ENCODE results near the gene CCDC106.
A peak's percentile ranks its signal among the peaks of the same experiment; 100 is the strongest.

Gene CCDC106

GRCh38 chr19:55601084-55601483 is 46.9 kb upstream of the CCDC106 start:
- CTCF ChIA-PET, result interaction anchor here (0.9 to 2.9 kb wide), 2 partner anchors 97 to 134 kb away, joined by 3 to 8 read pairs; no protein-coding TSS in a partner anchor
- Histone ChIP-seq H3K4me1 (ENCODE audit: control insufficient read depth, insufficient read depth, low read length) (peaks cover 3% of the 10 kb centered on the region; the same call in 1 of the 2 replicates), H3K9me3 (ENCODE audit: control insufficient read depth, insufficient read depth, low read depth, low read length) (no peaks in the 10 kb centered on the region), H3K4me3 (ENCODE audit: low read depth, low read length) (peak overlapping the region; percentile 97), H3K36me3 (ENCODE audit: control insufficient read depth in 2 of 2, insufficient read depth in 1 of 2, low read length in 2 of 2) (peaks cover 10 to 13% of the 10 kb centered on the region in 2 experiments; a peak in 2 of 3 replicates), H3K27ac (ENCODE audit: extremely low read depth, low read depth, low read length) (peak overlapping the region; percentile 66)
- POLR2A ChIA-PET, result interaction anchor here (0.5 to 3.8 kb wide), 4 partner anchors 25 to 341 kb away, joined by 3 to 34 read pairs (median 10); partner anchors contain the start of genes KMT5C, ZNF628 and ZNF784
- TF ChIP-seq, protein P1, sequence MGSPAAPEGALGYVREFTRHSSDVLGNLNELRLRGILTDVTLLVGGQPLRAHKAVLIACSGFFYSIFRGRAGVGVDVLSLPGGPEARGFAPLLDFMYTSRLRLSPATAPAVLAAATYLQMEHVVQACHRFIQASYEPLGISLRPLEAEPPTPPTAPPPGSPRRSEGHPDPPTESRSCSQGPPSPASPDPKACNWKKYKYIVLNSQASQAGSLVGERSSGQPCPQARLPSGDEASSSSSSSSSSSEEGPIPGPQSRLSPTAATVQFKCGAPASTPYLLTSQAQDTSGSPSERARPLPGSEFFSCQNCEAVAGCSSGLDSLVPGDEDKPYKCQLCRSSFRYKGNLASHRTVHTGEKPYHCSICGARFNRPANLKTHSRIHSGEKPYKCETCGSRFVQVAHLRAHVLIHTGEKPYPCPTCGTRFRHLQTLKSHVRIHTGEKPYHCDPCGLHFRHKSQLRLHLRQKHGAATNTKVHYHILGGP (tag by site-specific recombination; IDR thresholded peaks at IDR 0.05), result no peak
- TF ChIP-seq ZNF248 (tag by site-specific recombination; IDR thresholded peaks at IDR 0.05) (no peak), ZNF24 (tag by site-specific recombination; IDR thresholded peaks at IDR 0.05) (no peak), ZNF514 (tag by site-specific recombination; IDR thresholded peaks at IDR 0.05) (no peak), ZNF394 (tag by site-specific recombination; IDR thresholded peaks at IDR 0.05; ENCODE audit: borderline replicate concordance) (no peak), ZNF10 (tag by site-specific recombination; IDR thresholded peaks at IDR 0.05) (no peak), ZNF837 (tag by site-specific recombination; IDR thresholded peaks at IDR 0.05) (no peak), ZNF76 (tag by site-specific recombination; IDR thresholded peaks at IDR 0.05; ENCODE audit: borderline replicate concordance, low read depth) (no peak), ZNF311 (tag by site-specific recombination; IDR thresholded peaks at IDR 0.05; ENCODE audit: borderline replicate concordance) (no peak), ZNF791 (tag by site-specific recombination; IDR thresholded peaks at IDR 0.05) (no peak), PRDM2 (tag by site-specific recombination; IDR thresholded peaks at IDR 0.05; ENCODE audit: borderline replicate concordance) (no peak), HOXD13 (CRISPR knock-in tag; IDR thresholded peaks at IDR 0.05; ENCODE audit: borderline replicate concordance) (no peak), ZSCAN16 (tag by site-specific recombination; IDR thresholded peaks at IDR 0.05) (no peak), ZNF16 (tag by site-specific recombination; IDR thresholded peaks at IDR 0.05; ENCODE audit: low read depth) (no peak), ZNF830 (tag by site-specific recombination; IDR thresholded peaks at IDR 0.05; ENCODE audit: low read depth) (no peak), PRDM10 (tag by site-specific recombination; IDR thresholded peaks at IDR 0.05) (no peak), ZNF747 (tag by site-specific recombination; IDR thresholded peaks at IDR 0.05) (no peak), ZNF792 (tag by site-specific recombination; IDR thresholded peaks at IDR 0.05) (no peak)
- TF ChIP-seq, protein P2, sequence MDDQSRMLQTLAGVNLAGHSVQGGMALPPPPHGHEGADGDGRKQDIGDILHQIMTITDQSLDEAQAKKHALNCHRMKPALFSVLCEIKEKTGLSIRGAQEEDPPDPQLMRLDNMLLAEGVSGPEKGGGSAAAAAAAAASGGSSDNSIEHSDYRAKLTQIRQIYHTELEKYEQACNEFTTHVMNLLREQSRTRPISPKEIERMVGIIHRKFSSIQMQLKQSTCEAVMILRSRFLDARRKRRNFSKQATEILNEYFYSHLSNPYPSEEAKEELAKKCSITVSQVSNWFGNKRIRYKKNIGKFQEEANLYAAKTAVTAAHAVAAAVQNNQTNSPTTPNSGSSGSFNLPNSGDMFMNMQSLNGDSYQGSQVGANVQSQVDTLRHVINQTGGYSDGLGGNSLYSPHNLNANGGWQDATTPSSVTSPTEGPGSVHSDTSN (CRISPR knock-in tag; IDR thresholded peaks at IDR 0.05), result no peak
- TF ChIP-seq, protein P3, sequence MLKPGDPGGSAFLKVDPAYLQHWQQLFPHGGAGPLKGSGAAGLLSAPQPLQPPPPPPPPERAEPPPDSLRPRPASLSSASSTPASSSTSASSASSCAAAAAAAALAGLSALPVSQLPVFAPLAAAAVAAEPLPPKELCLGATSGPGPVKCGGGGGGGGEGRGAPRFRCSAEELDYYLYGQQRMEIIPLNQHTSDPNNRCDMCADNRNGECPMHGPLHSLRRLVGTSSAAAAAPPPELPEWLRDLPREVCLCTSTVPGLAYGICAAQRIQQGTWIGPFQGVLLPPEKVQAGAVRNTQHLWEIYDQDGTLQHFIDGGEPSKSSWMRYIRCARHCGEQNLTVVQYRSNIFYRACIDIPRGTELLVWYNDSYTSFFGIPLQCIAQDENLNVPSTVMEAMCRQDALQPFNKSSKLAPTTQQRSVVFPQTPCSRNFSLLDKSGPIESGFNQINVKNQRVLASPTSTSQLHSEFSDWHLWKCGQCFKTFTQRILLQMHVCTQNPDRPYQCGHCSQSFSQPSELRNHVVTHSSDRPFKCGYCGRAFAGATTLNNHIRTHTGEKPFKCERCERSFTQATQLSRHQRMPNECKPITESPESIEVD (tag by site-specific recombination; IDR thresholded peaks at IDR 0.05), result no peak
